ENCODE results near the gene AMIGO2.

- TF ChIP-seq CTCF (IDR thresholded peaks at IDR 0.05) (no peak), EP300 (IDR thresholded peaks at IDR 0.05) (no peak), POLR2A (IDR thresholded peaks at IDR 0.05) (no peak), POLR2AphosphoS5 (IDR thresholded peaks at IDR 0.05) (no peak)
Measured at GRCh38 chr12:47105914-47106674, 26.3 kb upstream of the AMIGO2 start.

Measured in suprapubic skin (tissue), 4 donors.